Activated T-helper 2 cell treated with anti-CD3 and anti-CD28 coated beads, Interferon-gamma antibody, Interleukin-2, Interleukin-4, amounts not matched to agents 10 μg/mL and 5 μg/mL and 100 μg/mL, durations not matched to agents 14 hours and 24 hours and 36 hours (primary cell): Measurements from ENCODE around the gene UCK2. TPM values are rescaled to one million over a fixed set of nuclear protein-coding genes. Genes with fewer than 3 reads are reported as not detected.

Experiments used
- DNase-seq: peaks from one replicate; pipeline ENCODE4 v3.0.0; 2021; ENCODE audit warnings: low spot score
- H3K27ac Mint-ChIP-seq: one replicate; pipeline ENCODE4 v1.8.0; 2021; ENCODE audit warnings: mixed read lengths
- H3K27me3 Mint-ChIP-seq: one replicate; pipeline ENCODE4 v1.8.0; 2021; ENCODE audit warnings: low read depth, mixed read lengths
- H3K36me3 Mint-ChIP-seq: one replicate; pipeline ENCODE4 v1.8.0; 2021; ENCODE audit warnings: low read depth, mixed read lengths
- H3K4me1 Mint-ChIP-seq: one replicate; pipeline ENCODE4 v1.8.0; 2021; ENCODE audit warnings: low read depth, mixed read lengths
- H3K4me3 Mint-ChIP-seq: one replicate; pipeline ENCODE4 v1.8.0; 2021; ENCODE audit warnings: low read depth, mild to moderate bottlenecking, moderate library complexity, mixed read lengths
- H3K9me3 Mint-ChIP-seq: one replicate; pipeline ENCODE4 v1.8.0; 2021; ENCODE audit warnings: mixed read lengths
- intact Hi-C: fragments of 100-400 bp; cut with micrococcal nuclease; formaldehyde crosslinking; loops from one replicate; pipeline ENCODE4 v1.15.1; 2023
- total RNA-seq: library from RNA; stranded (reverse); gene quantifications from 2 replicates; pipeline ENCODE4 v1.2.3, GENCODE V29; 2022

The UCK2 gene
- total RNA-seq, 1 donor from 2014 or later = 94.3 TPM

DNA sequence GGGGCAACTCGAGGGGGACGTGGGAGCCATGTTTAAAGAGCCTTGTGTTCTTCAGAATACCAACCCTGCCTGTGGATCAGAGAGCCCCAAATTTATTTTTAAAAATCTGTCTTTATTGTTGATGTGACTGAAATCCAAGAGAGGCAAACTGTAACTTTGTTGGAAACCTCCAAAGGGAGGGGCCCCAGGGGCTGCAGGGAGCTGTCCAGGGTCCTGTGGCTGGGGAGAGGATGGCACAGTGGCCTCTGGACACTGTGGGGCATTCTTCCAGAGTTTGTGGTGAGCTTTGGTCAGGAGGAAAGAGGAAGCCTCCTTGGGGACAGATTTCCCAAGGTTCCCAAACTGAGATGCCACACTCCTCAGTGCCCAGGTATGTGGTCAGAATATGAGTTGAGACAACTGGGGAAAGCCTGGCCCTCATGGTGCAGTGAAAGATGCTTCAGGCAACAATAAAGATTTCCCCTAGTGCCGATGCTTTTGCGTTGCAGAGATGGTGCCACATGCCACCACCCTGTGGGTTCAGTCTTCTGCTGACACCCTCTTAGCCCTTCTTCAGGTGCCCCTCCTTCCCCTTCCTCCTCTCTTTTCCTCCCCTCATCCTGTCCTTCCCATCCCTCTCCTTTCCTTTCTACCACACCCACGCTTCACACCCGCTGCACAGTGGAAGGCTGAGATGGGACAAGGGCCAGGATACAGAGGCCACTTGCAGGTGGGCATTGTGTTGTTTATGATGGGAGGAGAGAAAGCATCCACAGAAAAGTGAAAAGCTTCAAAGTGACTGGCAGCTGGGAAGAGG is 122.1 kb downstream of the UCK2 start:
- no peak for DNase-seq
- no peaks in the 10 kb centered on the region for H3K4me1 Mint-ChIP-seq

DNA sequence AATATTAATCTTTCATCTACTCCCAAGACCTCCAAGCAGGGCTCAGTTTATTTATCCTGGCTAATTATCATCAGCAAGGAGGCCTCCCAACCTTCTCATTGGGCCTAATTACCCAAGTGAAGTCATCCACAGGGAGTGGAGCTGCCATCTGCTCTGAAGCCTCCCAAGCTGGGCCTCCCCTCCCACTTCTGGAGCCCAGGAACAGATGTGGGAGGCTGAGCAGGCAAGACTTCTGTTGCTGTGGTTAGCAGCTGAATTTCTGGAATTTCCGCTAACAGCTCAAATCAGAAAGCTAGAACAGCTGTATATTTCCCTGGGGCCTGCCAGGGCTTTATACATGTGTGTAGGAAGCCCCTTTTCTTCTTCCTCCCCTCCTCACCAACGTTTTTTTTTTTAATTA is 127.5 kb downstream of the UCK2 start:
- peaks cover 2% of the 10 kb centered on the region for H3K27me3 Mint-ChIP-seq
- H3K9me3 Mint-ChIP-seq = no peaks in the 10 kb centered on the region
- no peaks in the 10 kb centered on the region for H3K36me3 Mint-ChIP-seq
- no peak overlapping the region for H3K4me3 Mint-ChIP-seq
- H3K4me1 Mint-ChIP-seq = no peaks in the 10 kb centered on the region
- no peak overlapping the region for H3K27ac Mint-ChIP-seq
- DNase-seq = no peak
- intact Hi-C loops = no loop called here

More for the DNA sequence above, 122.1 kb downstream of the UCK2 start:
- H3K36me3 Mint-ChIP-seq = no peaks in the 10 kb centered on the region
- no peaks in the 10 kb centered on the region for H3K9me3 Mint-ChIP-seq
- H3K27ac Mint-ChIP-seq = no peak overlapping the region
- intact Hi-C loops = no loop called here
- H3K27me3 Mint-ChIP-seq = no peaks in the 10 kb centered on the region
- H3K4me3 Mint-ChIP-seq = no peak overlapping the region

DNA sequence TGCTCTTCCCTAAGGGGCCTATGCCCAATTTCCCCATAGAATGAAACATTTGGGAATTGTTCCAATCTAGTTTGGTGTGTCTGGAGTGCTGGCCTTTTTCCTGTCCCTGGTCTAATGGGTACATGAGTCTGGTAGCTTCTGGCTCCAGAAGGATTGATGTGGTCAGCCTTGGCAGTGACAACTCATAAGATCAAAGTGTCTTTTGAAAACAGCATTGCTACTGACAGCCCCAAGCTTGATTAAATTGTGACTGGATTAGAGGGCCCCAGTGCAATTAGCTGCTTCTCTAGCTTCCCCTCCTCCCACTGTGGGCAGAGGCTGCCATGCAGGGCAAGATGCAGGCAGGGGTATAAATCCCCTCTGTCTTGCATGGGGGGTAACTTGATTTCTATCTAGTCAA is 130.9 kb downstream of the UCK2 start:
- no peak for DNase-seq
- H3K36me3 Mint-ChIP-seq = no peaks in the 10 kb centered on the region
- H3K9me3 Mint-ChIP-seq = no peaks in the 10 kb centered on the region
- no peak overlapping the region for H3K27ac Mint-ChIP-seq
- H3K27me3 Mint-ChIP-seq = peaks cover 2% of the 10 kb centered on the region
- H3K4me3 Mint-ChIP-seq = no peak overlapping the region
- intact Hi-C loops = no loop called here
- H3K4me1 Mint-ChIP-seq = no peaks in the 10 kb centered on the region

DNA sequence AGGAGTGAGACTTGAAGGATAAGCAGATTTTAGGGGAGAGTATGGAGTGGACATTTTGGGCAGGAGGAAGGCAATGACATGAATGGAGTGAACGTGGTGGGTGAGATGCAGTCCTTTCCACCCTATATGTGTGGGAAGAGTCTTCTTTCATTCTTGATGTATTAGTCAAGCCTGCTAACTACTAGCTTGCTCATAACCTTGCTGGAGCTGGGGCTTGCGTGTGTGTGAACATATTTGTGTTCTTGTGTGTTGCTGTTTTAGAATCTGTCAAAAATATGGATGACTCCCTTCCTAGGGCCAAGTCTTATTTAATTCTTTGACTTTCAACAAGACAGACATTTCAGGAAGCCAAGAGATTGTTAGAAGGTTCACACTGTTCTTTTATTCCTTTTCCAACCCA is 132.7 kb downstream of the UCK2 start:
- Mint-ChIP-seq H3K36me3 (no peaks in the 10 kb centered on the region), H3K27me3 (peaks cover 4% of the 10 kb centered on the region), H3K9me3 (no peaks in the 10 kb centered on the region), H3K4me1 (no peaks in the 10 kb centered on the region), H3K4me3 (no peak overlapping the region), H3K27ac (no peak overlapping the region)
- intact Hi-C loops = no loop called here
- no peak for DNase-seq

DNA sequence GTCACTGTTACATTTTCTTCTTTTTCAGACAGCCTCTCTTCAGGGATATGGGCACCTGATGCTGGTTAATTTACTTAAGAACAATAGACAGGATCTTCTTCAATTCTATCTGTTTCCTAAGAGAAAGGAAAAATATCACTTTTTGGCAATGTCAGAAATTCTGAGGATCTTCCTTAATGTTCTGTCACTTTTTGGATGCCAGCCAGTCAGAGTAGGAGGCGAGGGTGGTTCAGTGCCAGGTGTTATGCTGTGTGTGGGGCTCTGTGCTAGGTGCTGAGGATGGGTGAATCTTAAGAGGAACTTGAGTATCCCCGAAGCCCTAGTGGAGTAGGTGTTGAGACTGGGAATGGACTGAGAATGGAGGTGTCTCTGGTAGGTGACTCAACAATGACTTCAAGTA is 133.5 kb downstream of the UCK2 start:
- Mint-ChIP-seq H3K4me3 (no peak overlapping the region), H3K9me3 (no peaks in the 10 kb centered on the region), H3K4me1 (no peaks in the 10 kb centered on the region), H3K27ac (no peak overlapping the region), H3K27me3 (peaks cover 4% of the 10 kb centered on the region), H3K36me3 (no peaks in the 10 kb centered on the region)
- DNase-seq = no peak
- intact Hi-C loops = no loop called here

Other genes starting within 250 kb of the UCK2 start
- gene MGST3, start 196.4 kb upstream of the UCK2 start, total RNA-seq = 63.6 and 63.7 TPM in 2 replicates
- 43.3 and 47.4 TPM in 2 replicates for gene ALDH9A1, start 129.1 kb upstream of the UCK2 start, total RNA-seq
- gene TMCO1, start 58.7 kb upstream of the UCK2 start, total RNA-seq = 83.3 and 85.8 TPM in 2 replicates